ENCODE results near the gene EPG5.

GRCh38 chr18:45887585-45887984 is 79.5 kb downstream of the EPG5 start:
- TF ChIP-seq MXI1 (IDR thresholded peaks at IDR 0.05; ENCODE audit: low read depth, low read length) (no peak), CHD2 (IDR thresholded peaks at IDR 0.05; ENCODE audit: borderline replicate concordance, low read depth, low read length) (no peak)
